ENCODE measurements around the gene SYK. TPM values are rescaled to one million over a fixed set of nuclear protein-coding genes. Genes with fewer than 3 reads are reported as not detected.

Gene SYK
- total RNA-seq, 1 experiment from 2014 or later = 9.4 TPM

GRCh38 chr9:90851444-90851843, 49.8 kb downstream of the SYK start:
- no peak for DNase-seq (ENCODE audit: low read depth)

DNA sequence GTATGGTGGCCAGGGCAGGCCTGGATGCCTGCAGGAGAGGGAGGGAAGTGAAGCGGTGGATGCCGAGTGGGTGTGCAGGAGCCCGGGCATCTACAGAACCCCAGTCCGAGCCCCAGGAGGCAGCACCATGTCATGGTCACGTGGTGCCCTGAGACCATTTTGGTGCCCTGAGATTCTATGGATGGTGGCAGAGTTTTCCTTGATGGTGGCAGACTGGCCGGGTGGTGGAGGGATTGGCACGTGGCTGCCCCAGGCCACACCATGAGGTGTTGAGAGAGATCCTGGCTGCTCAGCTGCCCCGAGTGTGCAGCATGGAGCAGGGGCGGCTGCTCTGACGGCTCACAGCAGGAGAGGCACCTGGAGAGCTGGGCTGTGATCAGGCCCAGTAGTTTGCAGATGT, 52.3 kb downstream of the SYK start:
- DNase-seq (ENCODE audit: low read depth) = no peak

GRCh38 chr9:90854637-90855175, 53.1 kb downstream of the SYK start:
- no peak for DNase-seq (ENCODE audit: low read depth)

GRCh38 chr9:90855208-90855902, 53.7 kb downstream of the SYK start:
- DNase-seq (ENCODE audit: low read depth) = no peak

GRCh38 chr9:90857091-90857490, 55.5 kb downstream of the SYK start:
- no peak for DNase-seq (ENCODE audit: low read depth)

DNA sequence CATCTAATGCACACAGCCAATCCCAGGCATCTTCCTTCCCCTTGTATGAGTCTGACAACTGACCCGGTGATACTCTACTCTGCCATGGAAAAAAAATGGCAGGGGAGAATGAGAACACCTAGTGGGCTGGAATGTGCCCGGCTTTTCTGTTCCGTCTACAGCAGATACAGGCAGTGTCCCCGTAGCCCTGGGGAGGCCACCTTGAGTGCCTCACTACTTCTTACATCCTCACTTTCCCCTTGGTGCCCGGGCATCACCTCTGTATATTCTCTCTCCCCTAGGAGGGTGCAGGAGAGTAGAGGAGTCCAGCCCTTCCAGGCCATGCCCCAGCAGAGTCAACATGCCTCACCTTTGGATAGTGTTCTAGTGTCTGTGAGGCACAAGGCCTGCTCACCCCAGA, 56.2 kb downstream of the SYK start:
- DNase-seq (ENCODE audit: low read depth) = no peak

GRCh38 chr9:90858457-90858901, 56.9 kb downstream of the SYK start:
- no peak for DNase-seq (ENCODE audit: low read depth)

DNA sequence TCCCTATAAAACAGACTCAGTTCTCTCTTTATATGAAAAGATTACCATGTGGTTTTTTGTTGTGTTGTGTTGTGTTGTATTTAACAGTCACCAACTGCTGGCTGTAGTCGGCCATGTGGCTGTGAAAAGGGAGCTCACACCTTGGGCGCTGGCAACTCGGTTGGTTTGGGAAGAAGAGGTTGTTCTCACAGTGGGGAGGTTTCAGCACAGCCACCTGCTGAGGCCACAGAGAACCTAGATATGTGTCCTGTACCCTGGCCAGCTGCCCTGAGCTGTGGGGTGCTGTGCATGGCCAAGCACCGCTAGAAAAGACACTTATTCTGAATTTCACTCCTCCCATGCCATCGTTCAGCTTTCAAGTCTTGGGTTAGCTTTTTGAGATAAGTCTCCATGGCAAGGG, 58.8 kb downstream of the SYK start:
- no peak for DNase-seq (ENCODE audit: low read depth)

GRCh38 chr9:90860826-90861225, 59.2 kb downstream of the SYK start:
- DNase-seq (ENCODE audit: low read depth) = peak; percentile 25

DNA sequence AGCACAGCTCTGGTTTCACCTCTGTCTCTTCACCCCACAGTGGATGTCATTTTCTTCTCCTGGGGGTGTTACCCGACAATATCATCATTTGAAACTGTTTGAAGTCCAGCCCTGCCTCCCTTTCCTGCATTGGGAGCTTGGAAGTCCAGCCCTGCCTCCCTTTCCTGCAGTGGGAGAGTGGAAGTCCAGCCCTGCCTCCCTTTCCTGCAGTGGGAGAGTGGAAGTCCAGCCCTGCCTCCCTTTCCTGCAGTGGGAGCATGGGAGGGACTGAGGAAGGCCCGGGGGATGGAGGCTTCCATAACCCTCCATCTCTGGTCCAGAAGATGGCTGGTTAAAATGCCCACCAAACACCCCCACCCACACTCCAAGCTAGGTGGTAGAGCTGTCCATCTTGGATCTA, 59.8 kb downstream of the SYK start:
- no peak for DNase-seq (ENCODE audit: low read depth)

- no peak for DNase-seq (ENCODE audit: low read depth)
These were observed 60.5 kb downstream of the SYK start for GRCh38 chr9:90861826-90862740.

DNA sequence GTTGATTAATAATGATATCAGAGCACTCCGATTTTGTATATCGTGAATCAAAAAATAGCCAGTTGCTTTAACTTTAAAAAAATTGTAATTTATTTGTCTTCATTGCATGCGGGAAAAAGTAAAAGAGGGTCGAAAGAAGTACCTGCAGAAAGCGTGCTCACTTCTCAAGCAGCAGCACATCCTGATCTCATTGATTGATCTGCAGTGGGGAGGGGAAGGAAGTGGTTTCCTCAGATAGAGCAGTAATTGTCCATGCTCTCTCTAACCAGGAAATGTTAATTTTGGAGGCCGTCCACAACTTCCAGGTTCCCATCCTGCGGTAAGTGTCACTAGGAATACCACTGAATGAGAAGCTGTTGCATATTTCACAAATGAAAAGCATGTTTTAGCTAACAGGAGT, 63.2 kb downstream of the SYK start:
- DNase-seq (ENCODE audit: low read depth) = no peak

- DNase-seq (ENCODE audit: low read depth) = no peak
These were observed 65.5 kb downstream of the SYK start for GRCh38 chr9:90867101-90867500.

DNA sequence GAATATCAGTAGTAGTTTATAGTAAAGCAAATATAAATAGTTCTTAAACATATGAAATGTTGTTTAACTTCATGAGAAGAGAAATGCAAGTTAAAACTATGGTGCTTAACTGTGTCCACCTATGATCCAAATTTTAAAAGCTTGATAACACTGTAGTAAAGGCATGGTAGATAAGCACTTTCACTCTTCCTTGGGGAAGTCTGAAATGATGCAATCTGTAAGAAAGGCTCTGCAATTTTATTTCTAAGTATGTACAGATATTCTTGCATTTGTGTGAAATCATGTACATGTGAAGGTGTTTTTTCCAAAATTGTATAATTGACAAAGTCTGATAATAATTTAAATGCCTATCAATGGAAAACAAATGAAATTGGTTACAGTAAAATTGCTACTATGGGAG, 66.9 kb downstream of the SYK start:
- DNase-seq (ENCODE audit: low read depth) = no peak

DNA sequence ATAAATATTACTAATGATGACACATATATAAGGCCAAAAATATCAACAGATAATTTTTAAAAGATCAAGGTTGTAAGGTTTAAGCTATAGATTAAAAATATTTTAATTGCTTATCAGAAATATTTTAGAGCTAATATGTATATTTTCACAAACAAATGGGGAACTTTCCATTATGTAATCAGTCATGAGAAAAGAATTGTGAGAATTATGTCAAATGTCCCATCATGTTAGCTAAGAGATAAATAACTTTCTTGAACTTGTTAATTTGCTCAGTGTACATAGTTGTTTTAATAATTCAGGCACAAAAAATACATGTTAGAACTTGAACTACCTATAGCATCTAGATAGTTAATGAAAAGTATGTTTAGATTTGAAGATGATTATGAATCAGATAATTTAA, 67.7 kb downstream of the SYK start:
- DNase-seq (ENCODE audit: low read depth) = no peak

DNA sequence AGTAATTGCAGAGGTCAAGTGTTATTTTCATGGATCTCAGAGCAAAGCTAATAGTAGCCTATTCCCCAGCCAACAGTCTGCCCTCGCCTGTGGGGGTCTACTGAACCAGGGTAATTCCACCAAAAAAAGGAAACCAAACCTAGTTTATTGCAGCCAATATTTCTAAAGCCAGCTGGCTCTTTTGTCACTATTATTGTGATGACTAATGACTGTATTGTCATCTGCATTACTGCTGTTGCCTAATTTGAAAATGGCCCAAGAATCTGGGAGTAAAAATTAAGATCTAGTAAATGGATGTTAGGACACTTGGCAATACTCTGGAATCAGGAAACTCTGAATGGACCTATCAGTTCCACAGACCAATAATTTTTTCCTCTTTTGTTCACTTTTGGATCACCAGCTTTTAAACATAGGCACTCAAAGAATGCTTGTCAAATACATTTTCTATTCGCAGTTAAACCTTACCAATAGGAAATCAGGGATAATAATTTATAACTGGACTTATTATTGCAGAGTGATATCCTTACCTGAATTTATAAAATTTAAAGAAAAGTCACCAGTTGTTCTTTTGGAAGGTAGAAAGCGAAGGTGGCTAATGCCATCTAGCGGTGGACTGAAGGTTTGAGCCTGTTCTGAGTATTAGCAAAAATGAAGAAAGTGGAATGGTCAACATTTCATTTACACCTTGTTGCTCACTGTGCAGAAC, 69.2 kb downstream of the SYK start:
- DNase-seq (ENCODE audit: low read depth) = peak; percentile 52

DNA sequence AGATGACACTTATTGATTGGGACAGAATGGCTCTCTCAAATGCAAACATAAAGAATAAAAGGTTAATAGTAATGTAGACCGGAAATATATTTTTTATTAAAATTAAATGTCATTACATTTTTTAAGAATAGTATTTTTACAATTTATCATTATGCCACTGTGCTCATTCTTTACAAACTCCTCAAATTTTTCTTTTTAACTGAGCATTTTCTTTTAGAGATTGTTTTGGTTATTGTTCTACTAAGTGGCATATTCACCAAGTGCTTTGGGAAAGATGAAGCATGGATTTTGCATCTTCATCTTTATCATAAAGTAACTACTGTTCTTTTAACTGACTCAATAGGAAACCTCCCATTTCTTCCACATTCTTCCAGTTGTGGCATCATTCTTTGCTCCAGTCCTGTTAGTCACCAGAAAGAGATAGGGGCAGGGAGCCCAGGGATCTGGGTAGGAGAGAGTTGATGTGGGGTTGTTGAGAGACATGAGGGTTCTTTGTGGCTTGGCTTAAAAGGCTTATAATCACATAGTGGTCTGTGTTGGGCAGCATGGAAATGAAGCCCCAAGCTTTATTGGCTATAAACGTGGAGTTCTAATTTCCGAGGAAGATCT, 69.8 kb downstream of the SYK start:
- DNase-seq (ENCODE audit: low read depth) = no peak

DNA sequence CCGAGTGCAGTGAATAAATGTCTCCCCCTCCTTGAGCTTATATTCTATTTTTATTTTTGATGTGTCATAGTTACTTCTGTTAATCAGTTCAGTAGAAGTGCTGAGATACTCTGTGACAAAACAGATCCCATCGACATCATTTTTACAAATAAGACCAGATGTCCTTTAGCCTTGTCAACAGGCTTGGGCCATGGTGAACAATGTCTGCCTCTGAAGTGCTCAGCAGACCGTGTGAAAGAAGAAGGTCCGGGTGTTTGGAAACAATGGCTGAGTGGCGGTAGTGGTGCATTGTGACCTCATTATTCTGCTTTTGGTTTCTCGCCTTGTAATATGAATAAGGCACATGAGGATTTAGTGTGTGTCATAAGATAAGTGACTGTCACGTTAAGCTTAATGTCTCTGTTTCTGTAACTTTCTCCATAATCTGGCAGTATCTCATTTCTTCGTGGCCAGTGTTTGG, 71.2 kb downstream of the SYK start:
- no peak for DNase-seq (ENCODE audit: low read depth)

DNA sequence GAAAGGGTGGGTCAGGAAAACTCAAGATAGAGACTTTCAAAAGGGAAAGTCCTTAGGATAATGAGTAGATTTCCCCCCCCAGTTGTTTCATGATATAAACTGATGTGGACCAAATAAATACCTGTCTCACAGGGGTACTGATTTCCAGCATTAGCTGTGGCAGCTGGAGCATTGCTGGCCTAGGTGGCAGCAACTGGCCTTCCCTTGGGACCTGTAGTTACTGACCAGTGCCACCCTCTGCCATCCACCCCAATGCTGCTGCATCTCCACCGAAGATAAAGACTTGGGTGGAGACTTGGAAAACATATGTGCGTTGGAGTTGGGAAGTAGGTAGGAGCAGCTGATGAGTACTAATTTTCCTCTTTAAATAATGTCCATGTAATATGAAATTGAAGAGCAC, 71.8 kb downstream of the SYK start:
- DNase-seq (ENCODE audit: low read depth) = no peak

DNA sequence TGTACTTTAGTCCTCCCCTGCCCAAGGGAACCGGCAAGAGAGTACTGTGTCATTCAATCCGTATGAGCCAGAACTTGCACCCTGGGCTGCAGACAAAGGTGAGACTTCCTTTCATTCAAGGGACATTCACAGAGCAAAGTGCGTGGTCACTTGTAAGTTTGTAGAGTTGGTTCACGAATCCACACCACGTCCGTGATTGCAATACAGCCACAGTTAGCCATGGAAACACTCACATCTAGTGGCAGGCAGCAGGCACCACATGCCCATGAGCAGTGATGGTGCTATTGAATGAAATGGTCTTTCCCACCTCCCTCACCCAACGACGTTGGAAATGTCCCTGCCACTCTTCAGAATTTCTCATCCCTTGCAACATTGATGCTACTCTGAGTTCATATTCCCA, 72.6 kb downstream of the SYK start:
- DNase-seq (ENCODE audit: low read depth) = no peak

GRCh38 chr9:90878562-90878961, 76.9 kb downstream of the SYK start:
- DNase-seq (ENCODE audit: low read depth) = no peak

DNA sequence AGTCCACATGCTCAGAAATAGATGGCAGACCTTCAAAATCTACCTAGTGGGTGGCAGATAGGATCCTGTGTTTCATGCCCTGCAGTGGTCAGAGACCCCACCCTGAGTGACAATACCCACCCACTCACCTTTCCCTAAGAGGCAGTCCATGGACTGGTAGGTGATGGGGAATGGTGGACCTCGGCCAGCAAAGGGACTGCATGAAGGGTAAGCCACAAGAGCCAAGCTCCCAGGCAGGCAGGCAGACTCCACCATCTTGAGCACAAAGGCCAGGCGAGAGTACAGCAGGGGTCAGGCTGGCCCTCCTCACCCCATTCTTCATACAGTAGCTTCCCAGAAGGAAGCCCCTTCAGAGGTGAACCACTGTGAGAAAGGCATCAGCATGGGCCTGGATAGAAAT, 78.4 kb downstream of the SYK start:
- DNase-seq (ENCODE audit: low read depth) = no peak
